Loucy (cell line): ENCODE measurements around the gene BNIP3.

ENCODE experiments used
- H2AFZ ChIP-seq: fragments of 200-600 bp; sonication (generic); 2 replicates; pipeline ENCODE4 v1.6.0; 2016; ENCODE audit warnings: antibody characterized with exemption, mild to moderate bottlenecking, low read length, moderate library complexity
- H3F3A ChIP-seq: fragments of 200-600 bp; 2 replicates; pipeline ENCODE4 v1.6.0; 2016; ENCODE audit warnings: antibody characterized with exemption, low read depth, mild to moderate bottlenecking
- H3K27me3 ChIP-seq: fragments of 200-600 bp; sonication (generic); 2 replicates; pipeline ENCODE4 v1.6.1; 2014; ENCODE audit warnings: low read length, mild to moderate bottlenecking; ENCODE audit not compliant: insufficient read depth, poor library complexity, severe bottlenecking
- H3K36me3 ChIP-seq: fragments of 200-600 bp; sonication (generic); 2 replicates; pipeline ENCODE4 v1.6.1; 2016; ENCODE audit warnings: low read length; ENCODE audit not compliant: insufficient read depth
- H3K4me1 ChIP-seq: fragments of 200-600 bp; sonication (generic); 2 replicates; pipeline ENCODE4 v1.5.1; 2014; ENCODE audit warnings: low read length, mild to moderate bottlenecking; ENCODE audit not compliant: insufficient read depth, poor library complexity, severe bottlenecking
- H3K4me2 ChIP-seq: fragments of 200-600 bp; sonication (generic); 2 replicates; pipeline ENCODE4 v1.6.0; 2014; ENCODE audit warnings: antibody characterized with exemption, low read length, low read depth, mild to moderate bottlenecking; ENCODE audit not compliant: poor library complexity, severe bottlenecking
- H3K4me3 ChIP-seq: fragments of 200-600 bp; sonication (generic); 2 replicates; pipeline ENCODE4 v1.5.1; 2014; ENCODE audit warnings: low read length, mild to moderate bottlenecking, mixed read lengths; ENCODE audit not compliant: poor library complexity, severe bottlenecking
- H3K79me2 ChIP-seq: fragments of 200-600 bp; sonication (generic); 2 replicates; pipeline ENCODE4 v1.6.1; 2014; ENCODE audit warnings: low read length; ENCODE audit not compliant: insufficient read depth
- H3K9ac ChIP-seq: fragments of 200-600 bp; sonication (generic); 2 replicates; pipeline ENCODE4 v1.6.0; 2014; ENCODE audit warnings: mild to moderate bottlenecking, low read depth, low read length, moderate library complexity; ENCODE audit not compliant: poor library complexity, severe bottlenecking
- H3K9me2 ChIP-seq: fragments of 200-600 bp; sonication (generic); replicated peaks from 2 replicates; pipeline ENCODE4 v1.6.1; 2016; ENCODE audit warnings: low read depth, low read length, mixed read lengths
- H3K9me3 ChIP-seq: fragments of 200-600 bp; sonication (generic); 2 replicates; pipeline ENCODE4 v1.6.1; 2014; ENCODE audit warnings: mild to moderate bottlenecking, antibody characterized with exemption, low read length, low read depth; ENCODE audit not compliant: insufficient read depth
- H4K20me1 ChIP-seq: fragments of 200-600 bp; sonication (generic); 2 replicates; pipeline ENCODE4 v1.6.0; 2014; ENCODE audit warnings: antibody characterized with exemption, low read length, mild to moderate bottlenecking; ENCODE audit not compliant: insufficient read depth, poor library complexity, severe bottlenecking
- EZH2phosphoT487 ChIP-seq: fragments of 200-600 bp; IDR thresholded peaks from 2 replicates; pipeline ENCODE4 v1.6.1; 2018; ENCODE audit warnings: antibody characterized with exemption, mild to moderate bottlenecking, moderate library complexity, borderline replicate concordance
- TF ChIP-seq, protein P1 (sequence below): fragments of 200-600 bp; sonication (generic); conservative IDR thresholded peaks from 2 replicates; pipeline ENCODE4 v1.5.1; 2014; ENCODE audit warnings: mild to moderate bottlenecking, antibody characterized with exemption, low read length

BNIP3 gene

DNA sequence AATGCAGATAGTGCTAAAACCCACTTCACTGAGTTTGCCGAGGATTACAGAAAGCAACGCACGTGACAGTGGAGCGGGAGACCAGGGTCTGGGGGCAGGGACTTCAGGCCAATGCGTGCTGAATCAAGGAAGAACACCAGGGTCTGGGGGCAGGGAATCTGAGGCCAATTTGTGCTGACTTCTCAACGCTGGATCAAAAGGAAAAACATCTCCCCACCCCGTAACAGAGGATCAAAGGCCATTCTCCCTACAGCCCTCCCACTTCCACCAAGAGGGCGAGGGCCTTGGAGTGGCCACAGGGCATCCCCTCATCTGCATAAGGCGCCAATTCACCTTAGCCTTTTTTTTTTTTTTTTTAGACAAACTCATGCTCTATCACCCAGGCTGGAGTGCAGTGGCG, 22.3 kb upstream of the BNIP3 start:
- no peak overlapping the region for H3K4me3 ChIP-seq
- no peak for TF ChIP-seq EZH2phosphoT487
- TF ChIP-seq, protein P1, sequence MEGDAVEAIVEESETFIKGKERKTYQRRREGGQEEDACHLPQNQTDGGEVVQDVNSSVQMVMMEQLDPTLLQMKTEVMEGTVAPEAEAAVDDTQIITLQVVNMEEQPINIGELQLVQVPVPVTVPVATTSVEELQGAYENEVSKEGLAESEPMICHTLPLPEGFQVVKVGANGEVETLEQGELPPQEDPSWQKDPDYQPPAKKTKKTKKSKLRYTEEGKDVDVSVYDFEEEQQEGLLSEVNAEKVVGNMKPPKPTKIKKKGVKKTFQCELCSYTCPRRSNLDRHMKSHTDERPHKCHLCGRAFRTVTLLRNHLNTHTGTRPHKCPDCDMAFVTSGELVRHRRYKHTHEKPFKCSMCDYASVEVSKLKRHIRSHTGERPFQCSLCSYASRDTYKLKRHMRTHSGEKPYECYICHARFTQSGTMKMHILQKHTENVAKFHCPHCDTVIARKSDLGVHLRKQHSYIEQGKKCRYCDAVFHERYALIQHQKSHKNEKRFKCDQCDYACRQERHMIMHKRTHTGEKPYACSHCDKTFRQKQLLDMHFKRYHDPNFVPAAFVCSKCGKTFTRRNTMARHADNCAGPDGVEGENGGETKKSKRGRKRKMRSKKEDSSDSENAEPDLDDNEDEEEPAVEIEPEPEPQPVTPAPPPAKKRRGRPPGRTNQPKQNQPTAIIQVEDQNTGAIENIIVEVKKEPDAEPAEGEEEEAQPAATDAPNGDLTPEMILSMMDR, result no peak
- H3K27me3 ChIP-seq, result no peaks in the 10 kb centered on the region
- H3K9me3 ChIP-seq, result no peaks in the 10 kb centered on the region
- H3K4me2 ChIP-seq, result no peak overlapping the region
- no peaks in the 10 kb centered on the region for H3K36me3 ChIP-seq
- H3K9ac ChIP-seq, result no peak overlapping the region
- no peaks in the 10 kb centered on the region for H3K4me1 ChIP-seq
- H3K9me2 ChIP-seq, result no peaks in the 10 kb centered on the region
- H2AFZ ChIP-seq, result no peak overlapping the region
- no peaks in the 10 kb centered on the region for H3F3A ChIP-seq
- no peaks in the 10 kb centered on the region for H3K79me2 ChIP-seq
- H4K20me1 ChIP-seq, result no peaks in the 10 kb centered on the region

DNA sequence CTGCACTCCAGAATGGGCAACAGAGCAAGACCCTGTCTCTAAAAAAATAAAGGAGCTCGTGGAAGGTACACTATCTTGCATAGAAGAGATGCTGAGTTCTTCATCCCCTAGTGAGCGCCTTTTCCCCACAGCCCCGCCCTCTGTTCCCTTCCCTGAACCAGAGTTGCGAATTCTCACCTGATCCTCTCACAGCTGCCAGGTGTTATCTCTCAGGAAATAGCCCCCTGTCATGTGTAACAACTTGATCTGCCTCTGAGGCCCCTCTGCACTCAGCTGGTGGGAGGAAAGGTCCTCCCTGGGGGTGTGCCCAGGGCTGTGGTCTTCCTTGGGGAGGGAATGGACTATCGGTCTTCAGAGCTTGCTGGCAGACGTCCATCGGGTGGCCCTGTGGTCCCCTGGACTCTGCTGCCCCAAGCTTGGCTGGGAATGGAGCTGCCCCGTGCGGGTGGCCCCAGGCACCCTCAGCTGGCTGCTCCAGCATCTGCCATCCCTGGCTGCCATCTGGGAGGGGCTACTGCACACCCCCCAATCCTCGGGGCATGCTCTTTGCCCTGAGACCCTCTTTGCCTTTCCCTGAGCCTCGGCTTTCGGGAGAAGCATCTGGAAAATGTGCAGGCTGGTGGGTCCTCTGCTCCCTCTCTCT, 21.7 kb upstream of the BNIP3 start:
- Histone ChIP-seq H3K36me3 (no peaks in the 10 kb centered on the region), H2AFZ (no peak overlapping the region), H3K4me2 (no peak overlapping the region), H3K9ac (no peak overlapping the region), H3K27me3 (no peaks in the 10 kb centered on the region), H3K9me2 (no peaks in the 10 kb centered on the region), H4K20me1 (no peaks in the 10 kb centered on the region), H3K79me2 (no peaks in the 10 kb centered on the region), H3F3A (no peaks in the 10 kb centered on the region), H3K9me3 (no peaks in the 10 kb centered on the region), H3K4me3 (no peak overlapping the region), H3K4me1 (no peaks in the 10 kb centered on the region)
- no peak for TF ChIP-seq EZH2phosphoT487
- TF ChIP-seq, protein P1, result no peak

DNA sequence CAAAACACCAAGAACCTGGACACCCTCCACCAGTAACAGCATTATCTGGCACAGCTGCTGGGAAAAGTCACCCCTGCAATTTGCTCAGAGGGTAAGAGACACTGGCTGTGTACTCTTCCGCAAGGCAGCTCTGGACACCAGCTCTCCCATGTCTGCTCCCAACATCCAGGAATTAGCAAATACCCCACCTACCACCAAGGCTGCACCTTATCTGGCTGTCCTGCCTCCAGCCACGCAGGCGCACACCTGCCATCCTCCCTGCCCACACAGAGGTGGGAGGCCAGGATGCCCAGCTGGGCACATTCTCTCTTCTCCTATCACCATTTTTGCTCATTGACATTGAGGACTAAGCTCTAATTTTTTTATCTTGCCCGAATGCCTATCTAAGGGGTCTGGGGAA, 20.3 kb upstream of the BNIP3 start:
- Histone ChIP-seq H4K20me1 (no peaks in the 10 kb centered on the region), H3K4me2 (no peak overlapping the region), H3F3A (no peaks in the 10 kb centered on the region), H3K9me3 (no peaks in the 10 kb centered on the region), H3K36me3 (no peaks in the 10 kb centered on the region), H3K9me2 (no peaks in the 10 kb centered on the region), H3K4me3 (no peak overlapping the region), H3K9ac (no peak overlapping the region), H3K4me1 (no peaks in the 10 kb centered on the region), H3K27me3 (no peaks in the 10 kb centered on the region), H3K79me2 (no peaks in the 10 kb centered on the region), H2AFZ (no peak overlapping the region)
- TF ChIP-seq EZH2phosphoT487, result no peak
- TF ChIP-seq, protein P1, result no peak
